GM18873 (cell line): Measurements from ENCODE around the gene PRPF18.

Experiments used
- ATAC-seq: cut with Tn5 transposase; IDR thresholded peaks from one replicate; pipeline ENCODE4 v1.9.1; 2021; ENCODE audit warnings: mild to moderate bottlenecking, moderate library complexity, moderate number of reproducible peaks; ENCODE audit not compliant: unreplicated experiment, low FRiP score

The PRPF18 gene

GRCh38 chr10:13661256-13661655, 74.5 kb downstream of the PRPF18 start:
- ATAC-seq = no peak

- ATAC-seq = no peak
These were observed 78.9 kb downstream of the PRPF18 start for GRCh38 chr10:13665516-13666262.

- no peak for ATAC-seq
These were observed 81.4 kb downstream of the PRPF18 start for GRCh38 chr10:13668126-13668525.

DNA sequence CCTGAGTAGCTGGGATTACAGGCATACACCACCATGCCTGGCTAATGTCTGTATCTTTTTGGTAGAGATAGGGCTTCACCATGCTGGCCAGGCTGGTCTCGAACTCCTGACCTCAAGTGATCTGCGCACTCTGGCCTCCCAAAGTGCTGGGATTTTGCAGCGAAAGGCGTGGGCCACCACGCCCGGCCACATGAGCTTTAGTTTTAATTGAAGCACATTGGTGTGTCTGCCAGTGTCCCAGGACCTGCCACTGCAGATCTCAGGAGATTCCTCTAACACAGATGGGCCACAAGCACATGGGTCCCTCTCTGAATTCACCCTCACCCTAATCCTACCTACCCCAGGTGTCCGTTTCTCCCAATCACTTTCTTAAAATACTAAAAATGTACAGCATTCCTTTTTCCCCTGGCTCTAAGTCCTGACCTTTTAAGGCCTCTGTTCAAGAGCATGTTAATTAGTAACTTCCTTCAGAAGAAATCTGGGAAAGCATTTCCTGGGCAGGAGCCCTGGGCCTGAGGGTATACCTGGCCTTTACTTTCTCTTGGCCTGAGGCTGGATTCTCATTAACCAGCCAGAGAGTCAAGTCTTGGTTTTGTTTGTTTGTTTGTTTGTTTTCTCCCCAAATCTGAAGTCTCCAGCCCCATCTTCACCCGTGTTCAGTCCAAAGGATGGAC, 82.6 kb downstream of the PRPF18 start:
- ATAC-seq = no peak

DNA sequence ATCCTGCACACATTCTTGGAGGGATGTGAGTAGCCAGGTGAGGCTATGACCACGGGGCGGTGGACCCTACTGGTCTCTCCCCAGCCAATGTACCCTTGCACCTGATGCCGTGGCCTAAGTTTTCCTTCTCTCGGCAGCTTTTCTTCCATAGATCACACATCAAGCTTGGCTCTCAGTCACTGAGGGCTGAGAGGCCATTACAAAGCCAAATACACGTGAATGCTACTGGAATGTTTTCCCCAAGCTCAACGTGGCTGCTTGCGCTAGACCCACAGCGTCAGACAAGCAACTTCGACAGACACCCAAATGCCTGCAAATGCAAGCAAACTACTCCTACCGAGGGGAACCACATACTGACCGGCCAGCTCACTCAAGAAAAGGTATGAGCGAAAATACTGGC, 83.1 kb downstream of the PRPF18 start:
- no peak for ATAC-seq

- ATAC-seq = no peak
These were observed 83.5 kb downstream of the PRPF18 start for GRCh38 chr10:13670311-13670710.

- ATAC-seq = no peak
These were observed 85.1 kb downstream of the PRPF18 start for GRCh38 chr10:13671904-13672303.

DNA sequence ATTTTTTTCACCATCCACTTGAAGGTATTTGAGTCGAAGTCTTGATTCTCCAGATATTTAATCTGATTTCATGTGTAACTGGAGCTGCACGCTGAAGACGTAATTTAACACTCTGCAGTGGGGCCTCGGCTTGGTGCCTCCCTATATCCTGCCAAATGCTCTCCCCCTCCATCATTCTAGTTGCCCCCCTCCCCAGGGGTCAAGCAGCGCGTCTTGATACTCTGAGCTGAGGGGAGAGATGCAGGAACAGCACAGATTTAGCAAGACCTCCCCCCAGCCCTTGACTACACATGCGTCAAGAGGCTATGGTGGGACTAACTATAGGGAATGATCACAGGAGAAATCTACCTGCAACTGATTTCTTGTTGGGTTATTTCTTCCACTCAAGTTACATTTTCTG, 85.8 kb downstream of the PRPF18 start:
- no peak for ATAC-seq

DNA sequence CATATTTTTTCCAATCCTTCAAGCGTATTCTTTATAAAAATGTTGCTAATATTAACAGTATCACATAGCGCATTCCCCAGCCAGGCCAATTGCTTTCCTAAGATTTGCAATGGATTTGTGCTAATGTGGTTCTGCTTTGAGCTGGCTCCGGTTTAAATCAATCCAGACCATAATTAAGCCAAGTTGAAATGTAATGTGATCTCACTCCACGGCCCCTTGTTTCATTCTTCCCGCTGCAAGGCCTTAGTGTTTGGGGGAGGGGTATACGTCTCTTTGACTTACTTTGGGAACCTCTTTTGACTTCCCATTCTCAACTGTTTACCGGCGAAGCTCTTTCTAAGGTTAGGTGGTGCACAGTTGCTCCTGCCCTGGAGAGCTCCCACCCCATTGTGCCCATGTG, 86.4 kb downstream of the PRPF18 start:
- no peak for ATAC-seq

- no peak for ATAC-seq
These were observed 88.2 kb downstream of the PRPF18 start for GRCh38 chr10:13674645-13675588.

DNA sequence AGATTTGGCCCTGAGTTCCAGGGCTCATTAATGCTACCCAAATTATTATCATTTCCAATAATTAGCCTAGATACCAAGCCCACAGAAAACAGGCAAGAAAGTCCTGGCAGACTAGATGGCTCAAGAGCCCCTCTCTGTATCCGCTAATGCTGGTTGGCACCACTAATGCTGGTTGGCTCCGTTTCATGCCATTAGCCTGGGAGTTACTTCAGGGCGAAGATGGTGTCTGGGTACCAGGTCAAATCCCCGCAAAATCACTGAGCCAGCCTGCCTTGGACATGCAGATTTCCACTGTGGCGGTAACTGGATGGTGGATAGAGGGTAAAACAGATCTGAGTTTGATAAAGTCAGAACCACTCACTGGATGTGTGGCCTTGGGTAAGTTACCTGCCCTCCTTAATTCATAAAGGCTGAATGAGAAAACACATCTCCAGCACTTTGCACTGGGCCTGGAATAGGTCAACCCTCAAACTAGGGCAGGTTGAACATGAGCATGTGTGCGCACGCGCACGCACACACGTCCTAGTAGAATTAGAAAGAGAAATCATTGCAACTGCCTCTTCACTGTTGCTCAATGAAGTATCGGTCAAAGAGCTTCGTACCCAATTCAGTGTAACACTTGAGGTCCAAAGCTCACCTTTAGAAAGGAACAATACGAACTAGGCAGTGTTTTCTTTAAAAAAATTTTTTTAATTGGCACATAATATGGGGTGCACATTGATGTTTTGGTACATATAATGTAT, 91.5 kb downstream of the PRPF18 start:
- ATAC-seq = no peak
